NCI-H69 (cell line): ENCODE data around the gene IGFN1.
A peak's percentile ranks its signal among the peaks of the same experiment; 100 is the strongest.
"Not testable (repeated sequence)": the region's sequence is repeated elsewhere in the genome, so short reads cannot be mapped to it uniquely, and the experiment has no call there.

Experiments used
- DNase-seq: peaks from one replicate; lab custom pipeline; 2025; lab: John Stamatoyannopoulos, UW

Gene IGFN1

GRCh38 chr1:201190624-201191051 lies at the start of gene IGFN1:
TSS of gene IGFN1 (plus strand) at chr1:201190824. CDS start at chr1:201193294, 2,470 bp downstream.
- peak; percentile 76 for DNase-seq

- DNase-seq: no peak
These were observed 49.7 kb upstream of the IGFN1 start for GRCh38 chr1:201140941-201141260.

- DNase-seq: no peak
These were observed 49.2 kb upstream of the IGFN1 start for GRCh38 chr1:201141418-201141817.

- DNase-seq: no peak
These were observed 48.4 kb upstream of the IGFN1 start for GRCh38 chr1:201142011-201142848.

- no peak for DNase-seq
These were observed 47.5 kb upstream of the IGFN1 start for GRCh38 chr1:201142849-201143725.

- DNase-seq: no peak
These were observed 46.6 kb upstream of the IGFN1 start for GRCh38 chr1:201143726-201144635.

GRCh38 chr1:201144701-201145100 lies 45.9 kb upstream of the IGFN1 start:
- DNase-seq: peak; percentile 30

- no peak for DNase-seq
These were observed 45.5 kb upstream of the IGFN1 start for GRCh38 chr1:201145132-201145531.

- DNase-seq: no peak
These were observed 44.8 kb upstream of the IGFN1 start for GRCh38 chr1:201145816-201146215.

GRCh38 chr1:201146626-201147390 lies 43.8 kb upstream of the IGFN1 start:
- DNase-seq: no peak

GRCh38 chr1:201147396-201148015 lies 43.1 kb upstream of the IGFN1 start:
- DNase-seq: peak; percentile 21

- DNase-seq: peak; percentile 75
These were observed 41.2 kb upstream of the IGFN1 start for GRCh38 chr1:201149400-201149799.

- peak; percentile 81 for DNase-seq
These were observed 36.9 kb upstream of the IGFN1 start for GRCh38 chr1:201153474-201154388.

- peak; percentile 98 for DNase-seq
These were observed 36.0 kb upstream of the IGFN1 start, which contains the start of gene TMEM9 for GRCh38 chr1:201154389-201155165. TSS of gene TMEM9 (minus strand) at chr1:201154474. CDS start at chr1:201153923, 551 bp downstream.

GRCh38 chr1:201155354-201155753 lies 35.3 kb upstream of the IGFN1 start:
- no peak for DNase-seq

- DNase-seq: no peak
These were observed 34.3 kb upstream of the IGFN1 start for GRCh38 chr1:201156346-201156745.

- no peak for DNase-seq
These were observed 33.8 kb upstream of the IGFN1 start for GRCh38 chr1:201156819-201157218.

GRCh38 chr1:201157949-201158348 lies 32.7 kb upstream of the IGFN1 start:
- DNase-seq: no peak

- DNase-seq: not testable (repeated sequence)
These were observed 27.6 kb upstream of the IGFN1 start for GRCh38 chr1:201163036-201163435.
